HG03520 (cell line): ENCODE measurements around the gene ANXA4.

Experiments used
- ATAC-seq: cut with Tn5 transposase; IDR thresholded peaks from one replicate; pipeline ENCODE4 v1.9.1; 2021; ENCODE audit warnings: mild to moderate bottlenecking, moderate library complexity; ENCODE audit not compliant: unreplicated experiment

The ANXA4 gene

GRCh38 chr2:69836316-69836715, 94.4 kb downstream of the ANXA4 start:
- no peak for ATAC-seq

- ATAC-seq: no peak
Measured at GRCh38 chr2:69837533-69837932, 95.6 kb downstream of the ANXA4 start.

DNA sequence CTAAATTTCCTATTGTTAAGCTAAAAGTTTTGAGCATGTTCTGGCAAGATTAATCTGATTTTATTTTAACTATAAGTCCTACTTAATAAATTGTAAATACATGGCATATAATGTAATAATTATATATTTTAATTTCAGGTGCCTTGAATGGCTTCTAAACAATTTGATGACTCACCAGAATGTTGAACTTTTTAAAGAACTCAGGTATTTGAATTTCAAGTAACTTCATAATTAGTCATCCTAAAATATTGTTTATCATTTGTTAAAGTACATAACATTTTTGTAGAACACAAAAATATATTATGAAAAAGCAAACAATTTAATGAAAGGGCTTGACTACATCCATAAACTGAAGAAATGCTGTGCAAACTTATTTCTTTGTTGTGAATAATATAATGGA, 102.1 kb downstream of the ANXA4 start:
- no peak for ATAC-seq

DNA sequence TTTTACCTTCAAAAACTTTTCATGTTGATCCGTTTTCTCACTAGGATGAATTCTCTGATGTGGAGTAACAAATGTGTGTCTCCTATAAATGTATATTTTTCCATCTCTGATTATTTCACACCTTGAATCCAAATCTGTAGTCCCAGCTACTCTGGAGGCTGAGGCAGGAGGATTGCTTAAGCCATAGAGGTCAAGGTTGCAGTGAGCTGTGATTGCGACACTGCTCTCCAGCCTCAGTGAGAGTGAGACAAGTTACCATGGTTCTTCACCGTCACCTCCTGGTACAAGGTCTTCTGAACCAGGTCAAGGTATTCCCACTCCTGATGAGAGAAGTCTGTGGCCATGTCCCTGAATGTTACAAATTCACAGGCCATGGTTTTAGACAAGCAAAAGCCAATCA, 102.6 kb downstream of the ANXA4 start:
- no peak for ATAC-seq

DNA sequence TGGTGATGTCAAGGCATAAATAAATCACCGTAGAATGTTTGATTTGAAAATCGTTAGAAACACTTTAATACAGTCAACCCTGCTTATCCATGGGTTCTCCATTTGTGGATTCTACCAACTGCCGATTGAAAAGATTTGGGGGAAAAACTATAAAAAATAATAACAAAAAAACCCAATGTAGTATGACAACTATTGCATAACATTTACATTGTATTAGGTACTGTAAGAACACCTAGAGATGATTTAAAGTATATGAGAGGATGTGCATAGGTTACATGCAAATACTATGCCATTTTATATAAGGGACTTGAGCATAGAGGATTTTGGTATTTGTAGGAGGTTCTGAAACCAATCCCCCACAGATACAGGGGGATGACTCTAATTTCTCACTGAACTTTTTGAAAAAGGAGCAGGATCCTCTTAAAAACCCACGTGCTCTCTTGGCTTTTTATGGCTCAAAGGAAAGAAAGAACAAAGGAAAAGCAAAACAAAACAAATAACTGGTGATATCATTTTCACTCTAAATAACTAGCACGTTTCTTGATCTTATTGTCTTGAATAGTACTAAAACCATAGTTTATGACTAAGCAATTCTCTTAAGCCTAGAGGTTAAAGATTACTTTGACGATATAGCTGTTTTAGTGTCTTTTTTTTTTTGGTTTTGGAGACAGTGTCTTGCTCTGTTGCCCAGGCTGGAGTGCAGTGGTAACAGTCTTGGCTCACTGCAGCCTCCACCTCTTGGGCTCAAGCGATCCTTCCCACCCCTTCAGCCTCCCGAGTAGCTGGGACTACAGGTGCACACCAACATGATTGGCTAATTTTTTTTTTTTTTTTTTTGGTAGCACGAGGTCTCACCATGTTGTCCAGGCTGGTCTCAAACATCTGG, 104.5 kb downstream of the ANXA4 start:
- ATAC-seq: no peak

DNA sequence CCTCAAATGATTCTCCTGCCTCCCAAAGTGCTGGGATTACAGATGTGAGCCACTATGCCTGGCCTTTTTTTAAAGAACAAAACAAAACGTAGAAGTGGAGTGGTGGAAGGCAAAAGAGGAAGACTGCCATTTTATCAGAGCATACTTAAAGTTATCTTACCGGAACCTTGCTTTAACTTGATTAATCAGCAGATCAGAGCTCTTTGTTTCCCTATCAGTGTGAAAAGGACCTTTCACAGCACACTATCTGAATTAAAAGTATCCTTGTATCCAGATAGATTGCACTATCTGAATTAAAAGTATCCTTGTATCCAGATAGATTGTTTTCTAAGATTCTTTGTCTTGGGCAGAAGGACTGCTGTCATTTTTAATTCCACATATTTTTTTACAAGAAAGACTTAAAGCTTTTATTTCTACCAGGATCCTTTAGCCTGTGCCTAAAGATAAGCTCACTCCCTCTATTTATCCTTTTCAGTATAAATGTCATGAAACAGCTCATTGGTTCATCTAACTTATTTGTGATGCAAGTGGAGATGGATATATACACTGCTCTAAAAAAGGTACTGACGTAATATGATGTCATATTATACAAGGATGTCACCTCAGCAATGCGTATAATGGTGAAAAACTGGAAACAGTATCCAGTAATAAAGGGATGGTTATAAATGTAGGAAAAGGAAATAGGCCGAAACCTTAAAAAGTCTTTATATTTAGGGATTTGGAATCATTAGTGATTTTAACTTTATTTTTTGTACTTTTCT, 105.3 kb downstream of the ANXA4 start:
- no peak for ATAC-seq

GRCh38 chr2:69848186-69848790, 106.4 kb downstream of the ANXA4 start:
- no peak for ATAC-seq

GRCh38 chr2:69858261-69858660, 116.3 kb downstream of the ANXA4 start:
- no peak for ATAC-seq

GRCh38 chr2:69863298-69863697, 121.4 kb downstream of the ANXA4 start:
- no peak for ATAC-seq
